ENCODE results near the gene STOM.

The STOM gene

GRCh38 chr9:121326130-121326838 lies 43.8 kb downstream of the STOM start:
- CTCF ChIA-PET: interaction anchor here (1.4 kb wide), 1 partner anchor 113 kb away, joined by 6 read pairs; no protein-coding TSS in a partner anchor
- POLR2A ChIA-PET: no interaction called here
- Histone ChIP-seq H3K4me3 (ENCODE audit: low read depth, low read length) (no peak overlapping the region), H3K4me1 (ENCODE audit: control insufficient read depth, insufficient read depth, low read length) (no peaks in the 10 kb centered on the region), H3K9me3 (ENCODE audit: control insufficient read depth, insufficient read depth, low read depth, low read length) (no peaks in the 10 kb centered on the region), H3K27ac (ENCODE audit: extremely low read depth, low read depth, low read length) (no peak overlapping the region), H3K36me3 (ENCODE audit: control insufficient read depth in 2 of 2, insufficient read depth in 1 of 2, low read length in 2 of 2) (peaks cover 0 to 64% of the 10 kb centered on the region in 2 experiments; a peak in 1 of 3 replicates)
- TF ChIP-seq ZNF600 (tag by site-specific recombination; IDR thresholded peaks at IDR 0.05) (no peak), MZF1 (tag by site-specific recombination; IDR thresholded peaks at IDR 0.05; ENCODE audit: borderline replicate concordance) (no peak), ZNF510 (tag by site-specific recombination; IDR thresholded peaks at IDR 0.05; ENCODE audit: insufficient replicate concordance) (no peak), GLI2 (tag by site-specific recombination; IDR thresholded peaks at IDR 0.05; ENCODE audit: borderline replicate concordance, low read depth) (no peak), EGR2 (tag by site-specific recombination; IDR thresholded peaks at IDR 0.05; ENCODE audit: low read depth) (peak; percentile 34; the same call in 1 of the 2 replicates), ZNF292 (tag by site-specific recombination; IDR thresholded peaks at IDR 0.05; ENCODE audit: borderline replicate concordance, low read depth) (no peak), ZFHX2 (tag by site-specific recombination; conservative IDR thresholded peaks at IDR 0.05) (0 out of 2 replicates have a peak, but pooled peaks have one; percentile 13), RBAK (tag by site-specific recombination; IDR thresholded peaks at IDR 0.05) (no peak), ZNF544 (tag by site-specific recombination; IDR thresholded peaks at IDR 0.05) (no peak)

GRCh38 chr9:121325387-121325786 lies 44.7 kb downstream of the STOM start:
- TF ChIP-seq ZNF610 (tag by site-specific recombination; IDR thresholded peaks at IDR 0.05; ENCODE audit: borderline replicate concordance) (no peak), ZNF623 (tag by site-specific recombination; IDR thresholded peaks at IDR 0.05) (peak; percentile 18; the same call in 1 of the 2 replicates)
- Histone ChIP-seq H3K27ac (ENCODE audit: extremely low read depth, low read depth, low read length) (no peak overlapping the region), H3K36me3 (ENCODE audit: control insufficient read depth in 2 of 2, insufficient read depth in 1 of 2, low read length in 2 of 2) (peaks cover 0 to 63% of the 10 kb centered on the region in 2 experiments; a peak in 1 of 3 replicates), H3K4me3 (ENCODE audit: low read depth, low read length) (no peak overlapping the region), H3K9me3 (ENCODE audit: control insufficient read depth, insufficient read depth, low read depth, low read length) (no peaks in the 10 kb centered on the region), H3K4me1 (ENCODE audit: control insufficient read depth, insufficient read depth, low read length) (no peaks in the 10 kb centered on the region)
- ChIA-PET CTCF (no interaction called here), POLR2A (no interaction called here)

GRCh38 chr9:121324755-121325154 lies 45.3 kb downstream of the STOM start:
- Histone ChIP-seq H3K4me1 (ENCODE audit: control insufficient read depth, insufficient read depth, low read length) (no peaks in the 10 kb centered on the region), H3K9me3 (ENCODE audit: control insufficient read depth, insufficient read depth, low read depth, low read length) (no peaks in the 10 kb centered on the region), H3K4me3 (ENCODE audit: low read depth, low read length) (no peak overlapping the region), H3K36me3 (ENCODE audit: control insufficient read depth in 2 of 2, insufficient read depth in 1 of 2, low read length in 2 of 2) (peaks cover 0 to 60% of the 10 kb centered on the region in 2 experiments; a peak in 1 of 3 replicates), H3K27ac (ENCODE audit: extremely low read depth, low read depth, low read length) (no peak overlapping the region)
- TF ChIP-seq ZBTB17 (tag by site-specific recombination; IDR thresholded peaks at IDR 0.05): peak; percentile 7; the same call in 1 of the 2 replicates
- TF ChIP-seq ZSCAN30 (tag by site-specific recombination; IDR thresholded peaks at IDR 0.05): no peak
- ChIA-PET POLR2A (no interaction called here), CTCF (no interaction called here)

- ChIA-PET POLR2A (interaction anchor here (0.6 kb wide), 1 partner anchor 39 kb away, joined by 3 read pairs; no protein-coding TSS in a partner anchor), CTCF (interaction anchor here (0.9 kb wide), 1 partner anchor 77 kb away, joined by 6 read pairs; no protein-coding TSS in a partner anchor)
- Histone ChIP-seq H3K4me3 (ENCODE audit: low read depth, low read length) (no peak overlapping the region), H3K9me3 (ENCODE audit: control insufficient read depth, insufficient read depth, low read depth, low read length) (no peaks in the 10 kb centered on the region), H3K27ac (ENCODE audit: extremely low read depth, low read depth, low read length) (no peak overlapping the region), H3K36me3 (ENCODE audit: control insufficient read depth in 2 of 2, insufficient read depth in 1 of 2, low read length in 2 of 2) (peaks cover 0 to 55% of the 10 kb centered on the region in 2 experiments; a peak in 1 of 3 replicates), H3K4me1 (ENCODE audit: control insufficient read depth, insufficient read depth, low read length) (no peaks in the 10 kb centered on the region)
- TF ChIP-seq TRIM28 (IDR thresholded peaks at IDR 0.05; ENCODE audit: borderline replicate concordance, low read length): no peak
- peak; percentile 45; the same call in 1 of the 2 replicates for TF ChIP-seq ZBTB17 (tag by site-specific recombination; IDR thresholded peaks at IDR 0.05)
Measured at GRCh38 chr9:121324316-121324715, 45.7 kb downstream of the STOM start.
